GM21447 (cell line): ENCODE measurements around the gene ZNF681.
"Not testable (repeated sequence)": the region's sequence is repeated elsewhere in the genome, so short reads cannot be mapped to it uniquely, and the experiment has no call there.

Experiments used
- ATAC-seq: cut with Tn5 transposase; IDR thresholded peaks from one replicate; pipeline ENCODE4 v1.9.1; 2021; ENCODE audit not compliant: unreplicated experiment

The ZNF681 gene

GRCh38 chr19:23698711-23699520, 59.8 kb downstream of the ZNF681 start:
- ATAC-seq = no peak

DNA sequence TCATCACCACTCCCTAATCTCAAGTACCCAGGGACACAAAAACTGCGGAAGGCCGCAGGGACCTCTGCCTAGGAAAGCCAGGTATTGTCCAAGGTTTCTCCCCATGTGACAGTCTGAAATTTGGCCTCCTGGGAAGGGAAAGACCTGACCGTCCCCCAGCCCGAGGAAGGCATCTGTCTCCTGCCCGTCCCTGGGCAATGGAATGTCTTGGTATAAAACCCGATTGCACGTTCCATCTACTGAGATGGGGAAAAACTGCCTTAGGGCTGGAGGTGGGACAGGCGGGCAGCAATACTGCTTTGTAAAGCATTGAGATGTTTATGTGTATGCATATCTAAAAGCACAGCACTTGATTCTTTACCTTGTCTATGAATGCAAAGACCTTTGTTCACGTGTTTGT, 65.8 kb downstream of the ZNF681 start:
- ATAC-seq = not testable (repeated sequence)
